A549 (cell line): Measurements from ENCODE around the gene ZNF831. TPM values are rescaled to one million over a fixed set of nuclear protein-coding genes. Genes with fewer than 3 reads are reported as not detected.

Experiments used
- ATAC-seq, 2 experiments: fragments of 200-7000 bp in 1 of 2; fragments of >200 bp in 1 of 2; cut with Nextera tagmentation in 1 of 2; cut with Tn5 transposase in 1 of 2; 3 replicates each; pipeline versions ENCODE4 v1.8.0 to v1.9.1; 2018 to 2020; ENCODE audit warnings: mild to moderate bottlenecking in 1 of 2, moderate library complexity in 1 of 2
- CTCF ChIA-PET: fragments of 300-600 bp; sonication (Branson Sonifier 250); formaldehyde crosslinking; extraction: SDS; loops from one replicate; lab custom pipeline; 2021; ENCODE audit warnings: antibody characterized with exemption, inconsistent platforms; lab: Yijun Ruan, JAX
- POLR2A ChIA-PET: fragments of 350-600 bp; formaldehyde crosslinking; extraction: SDS; loops from one replicate; lab custom pipeline; 2021; ENCODE audit warnings: antibody characterized with exemption, inconsistent platforms; lab: Yijun Ruan, JAX
- DNase-seq, 2 experiments: peaks; one replicate each; pipeline versions ENCODE4 v3.0.0 to v3.0.0-alpha.2; 2011 to 2016; ENCODE audit warnings: low read depth in 1 of 2, low spot score in 1 of 2
- FAIRE-seq: peaks from 2 replicates; lab custom pipeline; 2011; peaks lifted over from hg19 to GRCh38; lab: Jason Lieb, UNC
- H3K27ac ChIP-seq, 2 experiments: fragments of >200 bp; sonication (Bioruptor Twin); formaldehyde crosslinking; 3 replicates each; pipeline ENCODE4 v1.5.1; 2016 to 2017
- H3K4me1 ChIP-seq: fragments of >200 bp; sonication (Bioruptor Twin); formaldehyde crosslinking; 3 replicates; pipeline ENCODE4 v1.6.1; 2016
- H3K4me2 ChIP-seq: fragments of >200 bp; sonication (Bioruptor Twin); formaldehyde crosslinking; 3 replicates; pipeline ENCODE4 v1.6.1; 2016
- H3K4me3 ChIP-seq: fragments of >200 bp; sonication (Bioruptor Twin); formaldehyde crosslinking; 3 replicates; pipeline ENCODE4 v1.5.1; 2016
- H3K9me3 ChIP-seq: fragments of >200 bp; sonication (Bioruptor Twin); formaldehyde crosslinking; 3 replicates; pipeline ENCODE4 v1.6.1; 2016
- CHD2 ChIP-seq: fragments of 150-350 bp; IDR thresholded peaks from 2 replicates; pipeline ENCODE4 v1.6.1; 2014; ENCODE audit warnings: low read length; ENCODE audit not compliant: partially characterized antibody
- ESRRA ChIP-seq: fragments of 150-350 bp; IDR thresholded peaks from 2 replicates; pipeline ENCODE4 v1.6.1; 2014; ENCODE audit warnings: mild to moderate bottlenecking, low read length, borderline replicate concordance
- FOXS1 ChIP-seq: fragments of 250-450 bp; sonication (Bioruptor Pico); IDR thresholded peaks from 2 replicates; pipeline ENCODE4 v1.5.0; 2020; ENCODE audit warnings: mild to moderate bottlenecking, moderate library complexity
- GATA3 ChIP-seq: IDR thresholded peaks from 2 replicates; pipeline ENCODE4 v1.6.1; 2012; ENCODE audit warnings: borderline replicate concordance
- KDM1A ChIP-seq: fragments of 200-600 bp; sonication (generic); IDR thresholded peaks from 2 replicates; pipeline ENCODE4 v1.6.1; 2016; ENCODE audit warnings: low read depth, mild to moderate bottlenecking
- KDM5A ChIP-seq: fragments of 200-600 bp; sonication (generic); IDR thresholded peaks from 2 replicates; pipeline ENCODE4 v1.6.1; 2016; ENCODE audit warnings: antibody characterized with exemption, mild to moderate bottlenecking
- MYC ChIP-seq: IDR thresholded peaks from 2 replicates; pipeline ENCODE4 v1.6.1; 2012; ENCODE audit warnings: mild to moderate bottlenecking, inconsistent platforms, low read length, improper control_type of control experiment, borderline replicate concordance
- NFE2L2 ChIP-seq: fragments of 150-350 bp; conservative IDR thresholded peaks from 2 replicates; pipeline ENCODE4 v1.6.1; 2014; ENCODE audit warnings: low read length
- RAD21 ChIP-seq, 2 experiments: fragments of >200 bp in 1 of 2; sonication (Bioruptor Twin) in 1 of 2; formaldehyde crosslinking in 1 of 2; IDR thresholded peaks in 1 of 2; conservative IDR thresholded peaks in 1 of 2; 2 replicates in 1 of 2; 3 replicates in 1 of 2; pipeline ENCODE4 v1.6.1; 2012 to 2018; ENCODE audit warnings: inconsistent platforms in 1 of 2
- RFX5 ChIP-seq: fragments of 450-650 bp; IDR thresholded peaks from 2 replicates; pipeline ENCODE4 v1.7.1; 2014; ENCODE audit warnings: antibody characterized with exemption, mild to moderate bottlenecking, moderate library complexity
- TP53 ChIP-seq: fragments of 250-450 bp; sonication (Bioruptor Pico); IDR thresholded peaks from 2 replicates; pipeline ENCODE4 v1.5.0; 2021; ENCODE audit warnings: mild to moderate bottlenecking, moderate library complexity
- USF2 ChIP-seq: fragments of 450-650 bp; IDR thresholded peaks from 2 replicates; pipeline ENCODE4 v1.6.1; 2014; ENCODE audit warnings: antibody characterized with exemption
- WGBS: methylation state at CpG from one replicate; pipeline ENCODE4 v1.1.6; 2017; ENCODE audit errors: missing lambda C conversion rate; 5-methylcytosine and 5-hydroxymethylcytosine counted together
- polyA plus RNA-seq, 4 experiments: library from polyadenylated mRNA; depleted of rRNA in 3 of 4; stranded (reverse); fragments of >200 nt; fragmentation: RNase III in 1 of 4; extraction: RNeasy Plus Mini Kit Qiagen cat#74134 plus additional on column Dnase treatment in 1 of 4; gene quantifications; 2 replicates in 3 of 4; 3 replicates in 1 of 4; pipeline ENCODE4 v1.2.3, GENCODE V29; 2011 to 2017
- TF ChIP-seq, protein P1 (sequence below): fragments of 250-450 bp; sonication (Bioruptor Pico); IDR thresholded peaks from 2 replicates; pipeline ENCODE4 v1.5.0; 2020; ENCODE audit warnings: low read depth, mild to moderate bottlenecking, moderate library complexity
- TF ChIP-seq, protein P2 (sequence below): IDR thresholded peaks from 2 replicates; pipeline ENCODE4 v1.6.1; 2012; ENCODE audit warnings: low read depth, borderline replicate concordance
- TF ChIP-seq, protein P3 (sequence below): fragments of >200 bp; sonication (Bioruptor Twin); formaldehyde crosslinking; IDR thresholded peaks from 3 replicates; pipeline ENCODE4 v1.6.1; 2016
- TF ChIP-seq, protein P4 (sequence below): IDR thresholded peaks from 2 replicates; pipeline ENCODE4 v1.6.1; 2012

The ZNF831 gene
- polyA plus RNA-seq, 2 of the 4 experiments (the other 2 are of a cell fraction): not detected

GRCh38 chr20:59305908-59306655 is 142.5 kb downstream of the ZNF831 start:
- no peak for ATAC-seq
- Histone ChIP-seq H3K27ac (no peak overlapping the region), H3K4me3 (no peak overlapping the region), H3K9me3 (no peaks in the 10 kb centered on the region), H3K4me1 (peaks cover 12% of the 10 kb centered on the region)
- FAIRE-seq: no peak
- WGBS: 75% methylated on average over 7 of the region's 7 CpGs
- POLR2A ChIA-PET: no interaction called here
- DNase-seq: no peak
- TF ChIP-seq MYC (no peak), NFE2L2 (no peak), CHD2 (no peak), KDM1A (no peak), USF2 (no peak), RFX5 (no peak), TP53 (CRISPR knock-in tag) (no peak), RAD21 (conservative IDR thresholded peaks at IDR 0.05 in 1 of 2, IDR thresholded peaks at IDR 0.05 in 1 of 2) (no peak)
- TF ChIP-seq, protein P1, sequence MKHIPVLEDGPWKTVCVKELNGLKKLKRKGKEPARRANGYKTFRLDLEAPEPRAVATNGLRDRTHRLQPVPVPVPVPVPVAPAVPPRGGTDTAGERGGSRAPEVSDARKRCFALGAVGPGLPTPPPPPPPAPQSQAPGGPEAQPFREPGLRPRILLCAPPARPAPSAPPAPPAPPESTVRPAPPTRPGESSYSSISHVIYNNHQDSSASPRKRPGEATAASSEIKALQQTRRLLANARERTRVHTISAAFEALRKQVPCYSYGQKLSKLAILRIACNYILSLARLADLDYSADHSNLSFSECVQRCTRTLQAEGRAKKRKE (CRISPR knock-in tag): no peak
- TF ChIP-seq, all 56 proteins: peak for 0
- CTCF ChIA-PET: no interaction called here
- no peak overlapping the region for H3K4me2 ChIP-seq

- Histone ChIP-seq H3K4me3 (no peak overlapping the region), H3K9me3 (no peaks in the 10 kb centered on the region), H3K4me2 (no peak overlapping the region), H3K27ac (no peak overlapping the region), H3K4me1 (peaks cover 12% of the 10 kb centered on the region)
- ChIA-PET POLR2A (no interaction called here), CTCF (no interaction called here)
- DNase-seq (no peak), FAIRE-seq (no peak), ATAC-seq (no peak)
- TF ChIP-seq, protein P2, sequence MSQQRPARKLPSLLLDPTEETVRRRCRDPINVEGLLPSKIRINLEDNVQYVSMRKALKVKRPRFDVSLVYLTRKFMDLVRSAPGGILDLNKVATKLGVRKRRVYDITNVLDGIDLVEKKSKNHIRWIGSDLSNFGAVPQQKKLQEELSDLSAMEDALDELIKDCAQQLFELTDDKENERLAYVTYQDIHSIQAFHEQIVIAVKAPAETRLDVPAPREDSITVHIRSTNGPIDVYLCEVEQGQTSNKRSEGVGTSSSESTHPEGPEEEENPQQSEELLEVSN: no peak
- TF ChIP-seq, protein P3, sequence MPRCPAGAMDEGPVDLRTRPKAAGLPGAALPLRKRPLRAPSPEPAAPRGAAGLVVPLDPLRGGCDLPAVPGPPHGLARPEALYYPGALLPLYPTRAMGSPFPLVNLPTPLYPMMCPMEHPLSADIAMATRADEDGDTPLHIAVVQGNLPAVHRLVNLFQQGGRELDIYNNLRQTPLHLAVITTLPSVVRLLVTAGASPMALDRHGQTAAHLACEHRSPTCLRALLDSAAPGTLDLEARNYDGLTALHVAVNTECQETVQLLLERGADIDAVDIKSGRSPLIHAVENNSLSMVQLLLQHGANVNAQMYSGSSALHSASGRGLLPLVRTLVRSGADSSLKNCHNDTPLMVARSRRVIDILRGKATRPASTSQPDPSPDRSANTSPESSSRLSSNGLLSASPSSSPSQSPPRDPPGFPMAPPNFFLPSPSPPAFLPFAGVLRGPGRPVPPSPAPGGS: no peak
- TF ChIP-seq KDM5A: no peak
- no peak for TF ChIP-seq GATA3
- TF ChIP-seq, protein P4, sequence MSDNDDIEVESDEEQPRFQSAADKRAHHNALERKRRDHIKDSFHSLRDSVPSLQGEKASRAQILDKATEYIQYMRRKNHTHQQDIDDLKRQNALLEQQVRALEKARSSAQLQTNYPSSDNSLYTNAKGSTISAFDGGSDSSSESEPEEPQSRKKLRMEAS: no peak
- TF ChIP-seq FOXS1 (CRISPR knock-in tag): no peak
- no peak for TF ChIP-seq ESRRA
- WGBS: 74% methylated on average over 3 of the region's 3 CpGs
Measured at GRCh38 chr20:59307270-59307669, 143.6 kb downstream of the ZNF831 start.

Other genes with a start within 250 kb of the ZNF831 start
- gene NELFCD, start 182.6 kb upstream of the ZNF831 start, polyA plus RNA-seq (2011; rRNA removed): 69.6 and 74.0 TPM in 2 replicates
- 54.8 to 58.8 TPM (median 58.7 TPM) in 3 replicates for gene NELFCD, start 182.6 kb upstream of the ZNF831 start, polyA plus RNA-seq (2017; fragmentation: RNase III; extraction: RNeasy Plus Mini Kit Qiagen cat#74134 plus additional on column Dnase treatment)
- 115 and 128 TPM in 2 replicates for gene CTSZ, start 156.6 kb upstream of the ZNF831 start, polyA plus RNA-seq (2011; rRNA removed)
- gene CTSZ, start 156.6 kb upstream of the ZNF831 start, polyA plus RNA-seq (2017; fragmentation: RNase III; extraction: RNeasy Plus Mini Kit Qiagen cat#74134 plus additional on column Dnase treatment): 154 to 158 TPM (median 156 TPM) in 3 replicates
- gene TUBB1, start 144.4 kb upstream of the ZNF831 start, polyA plus RNA-seq (2011; rRNA removed): 0.03 TPM in 1 of 2 replicates, not detected in the other
- gene TUBB1, start 144.4 kb upstream of the ZNF831 start, polyA plus RNA-seq (2017; fragmentation: RNase III; extraction: RNeasy Plus Mini Kit Qiagen cat#74134 plus additional on column Dnase treatment): 0.03 TPM in 1 of 3 replicates, not detected in the others
- gene ATP5F1E, start 131.5 kb upstream of the ZNF831 start, polyA plus RNA-seq (2011; rRNA removed): 69.1 and 84.9 TPM in 2 replicates
- 100 to 127 TPM (median 108 TPM) in 3 replicates for gene ATP5F1E, start 131.5 kb upstream of the ZNF831 start, polyA plus RNA-seq (2017; fragmentation: RNase III; extraction: RNeasy Plus Mini Kit Qiagen cat#74134 plus additional on column Dnase treatment)
- 119 and 143 TPM in 2 replicates for gene PRELID3B, start 121.0 kb upstream of the ZNF831 start, polyA plus RNA-seq (2011; rRNA removed)
- gene PRELID3B, start 121.0 kb upstream of the ZNF831 start, polyA plus RNA-seq (2017; fragmentation: RNase III; extraction: RNeasy Plus Mini Kit Qiagen cat#74134 plus additional on column Dnase treatment): 84.1 to 88.8 TPM (median 85.6 TPM) in 3 replicates
- 0.54 and 0.57 TPM in 2 replicates for gene EDN3, start 136.8 kb downstream of the ZNF831 start, polyA plus RNA-seq (2011; rRNA removed)
- gene EDN3, start 136.8 kb downstream of the ZNF831 start, polyA plus RNA-seq (2017; fragmentation: RNase III; extraction: RNeasy Plus Mini Kit Qiagen cat#74134 plus additional on column Dnase treatment): 0.08 to 0.13 TPM (median 0.08 TPM) in 3 replicates